H1 (cell line): ENCODE data around the gene MAML1. TPM values are rescaled to one million over a fixed set of nuclear protein-coding genes. Genes with fewer than 3 reads are reported as not detected.

Source experiments
- CTCF ChIA-PET: fragments of 300-600 bp; sonication (Branson Sonifier 250); formaldehyde crosslinking; loops from one replicate; lab custom pipeline; 2021; ENCODE audit not compliant: partially characterized antibody; lab: Charles Lee
- POLR2A ChIA-PET: fragments of 300-600 bp; sonication (Branson Sonifier 250); formaldehyde crosslinking; loops from one replicate; lab custom pipeline; 2021; ENCODE audit warnings: inconsistent platforms; ENCODE audit not compliant: partially characterized antibody; lab: Charles Lee
- DNase-seq, 2 experiments: peaks; one replicate each; pipeline versions ENCODE4 v3.0.0 to v3.0.0-alpha.2; 2010 to 2022; ENCODE audit warnings: low spot score in 2 of 2, low read depth in 1 of 2, mixed read lengths in 1 of 2
- FAIRE-seq: peaks from 2 replicates; lab custom pipeline; 2011; peaks lifted over from hg19 to GRCh38; lab: Jason Lieb, UNC
- H2AFZ ChIP-seq: 2 replicates; pipeline ENCODE4 v1.8.1; 2012; ENCODE audit warnings: low read length, inconsistent platforms
- H2AK5ac ChIP-seq: 2 replicates; pipeline ENCODE4 v1.6.1; 2013; ENCODE audit warnings: low read depth, low read length
- H2BK120ac ChIP-seq: replicated peaks from 2 replicates; pipeline ENCODE3; 2013; ENCODE audit warnings: low read depth, low read length, inconsistent platforms
- H2BK12ac ChIP-seq: 2 replicates; pipeline ENCODE4 v1.6.1; 2013; ENCODE audit warnings: low read depth, low read length
- H2BK15ac ChIP-seq: 2 replicates; pipeline ENCODE4 v1.6.1; 2013; ENCODE audit warnings: low read length
- H2BK20ac ChIP-seq: 2 replicates; pipeline ENCODE4 v1.6.1; 2013; ENCODE audit warnings: low read length
- H2BK5ac ChIP-seq: 2 replicates; pipeline ENCODE4 v1.6.1; 2013; ENCODE audit warnings: low read depth, low read length
- H3K14ac ChIP-seq: 2 replicates; pipeline ENCODE4 v1.6.1; 2013; ENCODE audit warnings: inconsistent platforms; ENCODE audit not compliant: insufficient read length
- H3K18ac ChIP-seq: 2 replicates; pipeline ENCODE4 v1.6.1; 2013; ENCODE audit warnings: low read length; ENCODE audit errors: extremely low read depth
- H3K23ac ChIP-seq: 2 replicates; pipeline ENCODE4 v1.6.1; 2013; ENCODE audit warnings: inconsistent platforms; ENCODE audit not compliant: insufficient read length
- H3K23me2 ChIP-seq: 2 replicates; pipeline ENCODE4 v1.6.1; 2013; ENCODE audit warnings: low read depth, low read length
- H3K27ac ChIP-seq: 2 replicates; pipeline ENCODE4 v1.6.1; 2011; ENCODE audit warnings: low read depth, low read length, inconsistent platforms
- H3K27me3 ChIP-seq, 4 experiments: replicated peaks in 1 of 4; 1 replicate in 1 of 4; 2 replicates in 3 of 4; pipeline versions ENCODE4 v1.6.1 to v1.8.1; 2011 to 2013; ENCODE audit warnings: low read length in 3 of 4, mild to moderate bottlenecking in 3 of 4, inconsistent platforms in 2 of 4, mixed read lengths in 2 of 4, moderate library complexity in 1 of 4; ENCODE audit not compliant: control insufficient read depth in 3 of 4, insufficient read depth in 3 of 4; ENCODE audit errors: extremely low read depth in 1 of 4
- H3K36me3 ChIP-seq, 4 experiments: 2 replicates each; pipeline versions ENCODE4 v1.6.1 to v1.8.1; 2011 to 2013; ENCODE audit warnings: mild to moderate bottlenecking in 4 of 4, low read length in 3 of 4, moderate library complexity in 2 of 4, control low read depth in 1 of 4, inconsistent platforms in 1 of 4; ENCODE audit not compliant: insufficient read depth in 4 of 4, control insufficient read depth in 2 of 4
- H3K4ac ChIP-seq: replicated peaks from 2 replicates; pipeline ENCODE3; 2013; ENCODE audit warnings: low read length, low read depth, mixed read lengths, inconsistent platforms; ENCODE audit not compliant: insufficient read length
- H3K4me1 ChIP-seq, 4 experiments: replicated peaks in 1 of 4; 1 replicate in 1 of 4; 2 replicates in 3 of 4; pipeline versions ENCODE4 v1.6.1 to v1.8.1; 2011 to 2013; ENCODE audit warnings: low read length in 3 of 4, inconsistent platforms in 2 of 4, mixed read lengths in 1 of 4; ENCODE audit not compliant: insufficient read depth in 4 of 4, control insufficient read depth in 3 of 4
- H3K4me2 ChIP-seq, 2 experiments: 2 replicates each; pipeline versions ENCODE4 v1.6.1 to v1.8.1; 2011 to 2013; ENCODE audit warnings: low read depth in 2 of 2, low read length in 2 of 2, control low read depth in 1 of 2, inconsistent platforms in 1 of 2, mild to moderate bottlenecking in 1 of 2; ENCODE audit not compliant: insufficient read depth in 1 of 2
- H3K4me3 ChIP-seq, 4 experiments: fragments of 200-600, 300-600 bp in 1 of 4; sonication (generic), shearing (Covaris generic), sonication (Bioruptor Twin) in 1 of 4; 2 replicates each; pipeline versions ENCODE4 v1.5.1 to v1.8.1; 2011 to 2016; ENCODE audit warnings: low read length in 4 of 4, low read depth in 3 of 4, control low read depth in 2 of 4, inconsistent platforms in 2 of 4, mild to moderate bottlenecking in 2 of 4, mixed read lengths in 1 of 4, moderate library complexity in 1 of 4; ENCODE audit not compliant: insufficient read depth in 2 of 4; ENCODE audit errors: extremely low read depth in 1 of 4
- H3K56ac ChIP-seq: replicated peaks from 2 replicates; pipeline ENCODE3; 2013; ENCODE audit warnings: low read depth, mild to moderate bottlenecking, mixed read lengths, low read length, inconsistent platforms; ENCODE audit not compliant: insufficient read length
- H3K79me1 ChIP-seq: 2 replicates; pipeline ENCODE4 v1.6.1; 2013; ENCODE audit warnings: low read depth, low read length, control low read depth
- H3K79me2 ChIP-seq, 2 experiments: 2 replicates each; pipeline versions ENCODE4 v1.6.1 to v1.8.1; 2012 to 2013; ENCODE audit warnings: low read length in 2 of 2, mild to moderate bottlenecking in 2 of 2, inconsistent platforms in 1 of 2; ENCODE audit not compliant: insufficient read depth in 2 of 2, control insufficient read depth in 1 of 2
- H3K9ac ChIP-seq, 4 experiments: replicated peaks in 1 of 4; 1 replicate in 1 of 4; 2 replicates in 3 of 4; pipeline versions ENCODE4 v1.6.1 to v1.8.1; 2011 to 2013; ENCODE audit warnings: low read depth in 3 of 4, low read length in 3 of 4, control low read depth in 2 of 4, mild to moderate bottlenecking in 2 of 4, moderate library complexity in 2 of 4, inconsistent platforms in 1 of 4; ENCODE audit errors: extremely low read depth in 1 of 4
- H3K9me3 ChIP-seq, 2 experiments: 2 replicates each; pipeline versions ENCODE4 v1.6.1 to v1.8.1; 2012 to 2013; ENCODE audit warnings: mild to moderate bottlenecking in 2 of 2, moderate library complexity in 2 of 2, control low read depth in 1 of 2, inconsistent platforms in 1 of 2, low read depth in 1 of 2, low read length in 1 of 2, mixed read lengths in 1 of 2; ENCODE audit not compliant: insufficient read depth in 2 of 2
- H4K20me1 ChIP-seq, 2 experiments: replicated peaks in 1 of 2; 2 replicates each; pipeline versions ENCODE3 to v1.8.1; 2011 to 2013; ENCODE audit warnings: inconsistent platforms in 2 of 2, low read length in 2 of 2, mild to moderate bottlenecking in 1 of 2; ENCODE audit not compliant: insufficient read depth in 2 of 2, control insufficient read depth in 1 of 2
- H4K5ac ChIP-seq: 2 replicates; pipeline ENCODE4 v1.6.1; 2013; ENCODE audit warnings: low read length, low read depth, mixed read lengths, inconsistent platforms; ENCODE audit not compliant: insufficient read length
- H4K8ac ChIP-seq: 2 replicates; pipeline ENCODE4 v1.8.0; 2013; ENCODE audit warnings: mild to moderate bottlenecking, moderate library complexity, low read length, inconsistent platforms; ENCODE audit not compliant: insufficient read depth; ENCODE audit errors: extremely low read depth
- H4K91ac ChIP-seq: replicated peaks from 2 replicates; pipeline ENCODE3; 2013; ENCODE audit warnings: low read length, mixed read lengths, inconsistent platforms; ENCODE audit not compliant: insufficient read length
- CBX5 ChIP-seq: fragments of 300-800, 300-1000 bp; sonication (generic); IDR thresholded peaks from 2 replicates; pipeline ENCODE4 v1.7.1; 2016; ENCODE audit warnings: antibody characterized with exemption, low read length, low read depth
- JUN ChIP-seq: IDR thresholded peaks from 2 replicates; pipeline ENCODE4 v1.6.1; 2011; ENCODE audit warnings: low read depth, mild to moderate bottlenecking, improper control_type of control experiment, low read length
- NANOG ChIP-seq: IDR thresholded peaks from 2 replicates; pipeline ENCODE4 v1.6.1; 2011; ENCODE audit warnings: low read length, low read depth, mild to moderate bottlenecking, inconsistent platforms; ENCODE audit not compliant: insufficient read depth, poor library complexity, severe bottlenecking
- POLR2AphosphoS5 ChIP-seq: IDR thresholded peaks from 2 replicates; pipeline ENCODE4 v1.6.1; 2011; ENCODE audit warnings: low read depth, low read length
- SIRT6 ChIP-seq: IDR thresholded peaks from one replicate; pipeline ENCODE4 v1.7.1; 2012; ENCODE audit warnings: low read length, inconsistent platforms
- WGBS, 2 experiments: shearing (Covaris generic) in 1 of 2; methylation state at CpG; one replicate each; pipeline versions ENCODE4 v1.1.6 to v1.1.7; 2013 to 2015; ENCODE audit warnings: low lambda C conversion rate in 2 of 2, mixed read lengths in 2 of 2, inconsistent platforms in 1 of 2, low coverage in 1 of 2, missing lambda C conversion rate in 1 of 2; ENCODE audit not compliant: insufficient replicate concordance in 2 of 2, insufficient coverage in 1 of 2, insufficient read length in 1 of 2; ENCODE audit errors: extremely low coverage in 1 of 2, missing lambda C conversion rate in 1 of 2; 5-methylcytosine and 5-hydroxymethylcytosine counted together
- polyA plus RNA-seq, 7 experiments: library from polyadenylated mRNA; depleted of rRNA in 3 of 7; stranded (reverse) in 5 of 7; unstranded in 2 of 7; fragments of >200 nt in 5 of 7; fragments of 200-250 nt in 2 of 7; gene quantifications; 1 replicate in 5 of 7; 2 replicates in 1 of 7; 4 replicates in 1 of 7; pipeline versions ENCODE4 v1.2.1 to v1.2.3, GENCODE V29; 2011 to 2013; ENCODE audit warnings: missing spikeins in 2 of 7, mixed read lengths in 2 of 7
- total RNA-seq: library from RNA; stranded (reverse); fragmentation: NEBNext Ultra II Directional; extraction: Animal tissue kit (Norgen Biotek cat#: 25700); gene quantifications from 2 replicates; pipeline ENCODE4 v1.2.1, GENCODE V29; 2021
- TF ChIP-seq, protein P1 (sequence below): IDR thresholded peaks from 2 replicates; pipeline ENCODE4 v1.6.1; 2012; ENCODE audit warnings: inconsistent platforms

MAML1 gene
- total and polyA plus RNA-seq, 2 of the 8 experiments (the other 6 are each of a cell fraction or from before 2014, with no cell fraction given), result 17.1 to 41.9 TPM

DNA sequence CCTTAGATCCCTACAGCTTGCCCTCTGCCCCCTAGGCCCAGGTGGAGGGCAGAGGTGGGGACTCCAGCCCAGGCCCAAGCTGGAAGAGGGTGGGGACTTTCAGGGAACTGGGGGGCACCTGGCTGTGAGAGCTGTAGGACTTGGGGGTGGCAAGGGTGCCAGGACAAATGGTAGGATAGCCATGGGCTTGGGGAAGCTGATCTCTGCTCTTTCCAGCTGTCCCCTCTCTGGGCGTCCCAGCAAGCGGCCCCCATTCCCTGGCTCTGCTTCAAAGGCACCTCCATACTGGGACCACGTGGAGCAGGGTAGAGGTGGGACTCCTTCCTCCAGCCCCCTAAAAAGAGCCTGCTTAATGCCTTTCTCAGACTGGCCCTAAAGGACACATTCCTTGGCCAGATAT is 61.5 kb downstream of the MAML1 start:
- Histone ChIP-seq H3K27me3 (peaks cover 0 to 2% (median 0%) of the 10 kb centered on the region in 4 experiments; a peak in 1 of 7 replicates), H3K56ac (no peak overlapping the region), H2AFZ (no peak overlapping the region), H3K4ac (no peak overlapping the region), H4K5ac (no peak overlapping the region), H2BK5ac (0 out of 2 replicates have a peak overlapping the region, but pooled peaks have one; percentile 46), H3K4me1 (peaks cover 0 to 13% (median 9%) of the 10 kb centered on the region in 4 experiments; a peak in 5 of 7 replicates), H3K9ac (no peak overlapping the region), H3K14ac (no peak overlapping the region), H4K91ac (peak overlapping the region; percentile 65), H3K23me2 (peaks cover 7% of the 10 kb centered on the region), H2BK120ac (no peak overlapping the region), H3K36me3 (peaks cover 8 to 19% (median 16%) of the 10 kb centered on the region in 4 experiments), H3K79me2 (no peaks in the 10 kb centered on the region), H3K79me1 (no peaks in the 10 kb centered on the region), H2BK15ac (peak overlapping the region; percentile 77; the same call in 1 of the 2 replicates), H2BK20ac (0 out of 2 replicates have a peak overlapping the region, but pooled peaks have one; percentile 21), H2BK12ac (peak overlapping the region; percentile 55; the same call in 1 of the 2 replicates), H3K27ac (no peak overlapping the region), H3K4me2 (no peak overlapping the region; a peak in 1 of 4 replicates), H3K18ac (no peak overlapping the region), H4K8ac (no peak overlapping the region), H4K20me1 (peaks cover 4 to 9% of the 10 kb centered on the region in 2 experiments), H2AK5ac (no peak overlapping the region; the same call in 1 of the 2 replicates), H3K23ac (no peak overlapping the region), H3K4me3 (no peak overlapping the region), H3K9me3 (no peaks in the 10 kb centered on the region)
- ChIA-PET CTCF (interaction anchor here (1.0 to 3.3 kb wide), 8 partner anchors 17 to 58 kb away, joined by 3 to 23 read pairs (median 4); no protein-coding TSS in a partner anchor), POLR2A (interaction anchor here (0.8 to 16.9 kb wide), 6 partner anchors 9 to 39 kb away, joined by 3 to 207 read pairs (median 4); partner anchors contain the start of genes MGAT4B and SQSTM1)
- no peak for TF ChIP-seq SIRT6
- no peak for TF ChIP-seq JUN
- no peak for TF ChIP-seq NANOG
- no peak for TF ChIP-seq POLR2AphosphoS5
- TF ChIP-seq, protein P1, sequence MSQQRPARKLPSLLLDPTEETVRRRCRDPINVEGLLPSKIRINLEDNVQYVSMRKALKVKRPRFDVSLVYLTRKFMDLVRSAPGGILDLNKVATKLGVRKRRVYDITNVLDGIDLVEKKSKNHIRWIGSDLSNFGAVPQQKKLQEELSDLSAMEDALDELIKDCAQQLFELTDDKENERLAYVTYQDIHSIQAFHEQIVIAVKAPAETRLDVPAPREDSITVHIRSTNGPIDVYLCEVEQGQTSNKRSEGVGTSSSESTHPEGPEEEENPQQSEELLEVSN, result no peak
- no peak for TF ChIP-seq CBX5
- no peak for FAIRE-seq
- DNase-seq, result no peak
- 86% methylated on average over 3 of the region's 3 CpGs; no CpG with 5 or more reads in 1 of the 2 experiments for WGBS, 2 experiments
